Type B pancreatic cell (in vitro differentiated cells): ENCODE measurements around the gene ANKRD53. TPM values are rescaled to one million over a fixed set of nuclear protein-coding genes. Genes with fewer than 3 reads are reported as not detected.

Experiments used
- DNase-seq: peaks from one replicate; pipeline ENCODE4 v3.0.0; 2021; ENCODE audit warnings: mixed read lengths; ENCODE audit not compliant: unreplicated experiment; ENCODE audit errors: extremely low spot score
- H3K27ac Mint-ChIP-seq: 2 replicates; pipeline ENCODE4 v1.8.0; 2021; ENCODE audit warnings: mild to moderate bottlenecking, mixed read lengths
- H3K27me3 Mint-ChIP-seq: 2 replicates; pipeline ENCODE4 v1.8.0; 2021; ENCODE audit warnings: mixed read lengths
- H3K36me3 Mint-ChIP-seq: 2 replicates; pipeline ENCODE4 v1.8.0; 2021; ENCODE audit warnings: mixed read lengths
- H3K4me1 Mint-ChIP-seq: one replicate; pipeline ENCODE4 v1.8.0; 2021; ENCODE audit warnings: mixed read lengths; ENCODE audit not compliant: unreplicated experiment
- H3K4me3 Mint-ChIP-seq: 2 replicates; pipeline ENCODE4 v1.8.0; 2021; ENCODE audit warnings: mild to moderate bottlenecking, mixed read lengths
- H3K9me3 Mint-ChIP-seq: 2 replicates; pipeline ENCODE4 v1.8.0; 2021; ENCODE audit warnings: mixed read lengths
- CTCF ChIP-seq: fragments of 200-600 bp; sonication (generic); conservative IDR thresholded peaks from 2 replicates; pipeline ENCODE4 v1.5.0; 2021; ENCODE audit warnings: antibody characterized with exemption, mild to moderate bottlenecking
- total RNA-seq: library from RNA; stranded (reverse); gene quantifications from 2 replicates; pipeline ENCODE4 v1.2.1, GENCODE V29; 2021; ENCODE audit warnings: low replicate concordance

Gene ANKRD53
- total RNA-seq, 1 donor from 2014 or later = 0.72 TPM

- Mint-ChIP-seq H3K4me1 (peaks cover 12% of the 10 kb centered on the region), H3K4me3 (peak overlapping the region; percentile 72), H3K27me3 (peaks cover 15% of the 10 kb centered on the region), H3K9me3 (no peaks in the 10 kb centered on the region), H3K27ac (peak overlapping the region; percentile 68), H3K36me3 (no peaks in the 10 kb centered on the region)
- TF ChIP-seq CTCF = no peak
- peak; percentile 29 for DNase-seq
Measured at GRCh38 chr2:70934981-70935380, 43.4 kb upstream of the ANKRD53 start.

- TF ChIP-seq CTCF = no peak
- peak; percentile 64 for DNase-seq
Measured at GRCh38 chr2:70935468-70936164, 42.8 kb upstream of the ANKRD53 start, which contains the start of gene ATP6V1B1. ATP6V1B1 (plus strand) TSS chr2:70935900; CDS start chr2:70935955, 55 bp downstream.

GRCh38 chr2:70936165-70936978 is 42.1 kb upstream of the ANKRD53 start:
- peaks cover 13% of the 10 kb centered on the region for H3K4me1 Mint-ChIP-seq
- H3K36me3 Mint-ChIP-seq = no peaks in the 10 kb centered on the region
- peaks cover 22% of the 10 kb centered on the region for H3K27me3 Mint-ChIP-seq
- no peak overlapping the region for H3K4me3 Mint-ChIP-seq
- peak; percentile 60 for DNase-seq
- no peaks in the 10 kb centered on the region for H3K9me3 Mint-ChIP-seq
- H3K27ac Mint-ChIP-seq = peak overlapping the region; percentile 50
- TF ChIP-seq CTCF = no peak

More at GRCh38 chr2:70935468-70936164, 42.8 kb upstream of the ANKRD53 start, which contains the start of gene ATP6V1B1:
- peaks cover 12% of the 10 kb centered on the region for H3K4me1 Mint-ChIP-seq
- H3K27me3 Mint-ChIP-seq = peaks cover 19% of the 10 kb centered on the region
- H3K4me3 Mint-ChIP-seq = peak within 1 kb of the TSS; percentile 72
- no peaks in the 10 kb centered on the region for H3K36me3 Mint-ChIP-seq
- H3K27ac Mint-ChIP-seq = peak within 1 kb of the TSS; percentile 68
- H3K9me3 Mint-ChIP-seq = no peaks in the 10 kb centered on the region

GRCh38 chr2:70936979-70937811 is 41.2 kb upstream of the ANKRD53 start:
- DNase-seq = no peak
- Mint-ChIP-seq H3K27ac (peak overlapping the region; percentile 72), H3K36me3 (no peaks in the 10 kb centered on the region), H3K4me1 (peaks cover 18% of the 10 kb centered on the region), H3K27me3 (peaks cover 27% of the 10 kb centered on the region), H3K4me3 (no peak overlapping the region), H3K9me3 (no peaks in the 10 kb centered on the region)
- no peak for TF ChIP-seq CTCF

GRCh38 chr2:70937866-70938585 is 40.4 kb upstream of the ANKRD53 start:
- Mint-ChIP-seq H3K27ac (peak overlapping the region; percentile 56), H3K4me3 (no peak overlapping the region), H3K9me3 (no peaks in the 10 kb centered on the region), H3K4me1 (peaks cover 20% of the 10 kb centered on the region), H3K36me3 (no peaks in the 10 kb centered on the region), H3K27me3 (peaks cover 28% of the 10 kb centered on the region)
- DNase-seq = peak; percentile 66
- TF ChIP-seq CTCF = no peak
